GM12801 (cell line): ENCODE results near the gene TP53I11.

Experiments used
- CTCF ChIP-seq: IDR thresholded peaks from one replicate; pipeline ENCODE4 v1.5.1; 2011; ENCODE audit warnings: control low read depth; ENCODE audit not compliant: insufficient read length; ENCODE audit errors: extremely low read depth

Gene TP53I11

GRCh38 chr11:44899959-44900358, 50.7 kb downstream of the TP53I11 start:
- no peak for TF ChIP-seq CTCF

GRCh38 chr11:44893846-44894617, 56.7 kb downstream of the TP53I11 start:
- no peak for TF ChIP-seq CTCF

- no peak for TF ChIP-seq CTCF
Measured at GRCh38 chr11:44893308-44893822, 57.3 kb downstream of the TP53I11 start.

GRCh38 chr11:44892843-44893242, 57.8 kb downstream of the TP53I11 start:
- no peak for TF ChIP-seq CTCF

GRCh38 chr11:44889266-44889665, 61.4 kb downstream of the TP53I11 start:
- TF ChIP-seq CTCF: no peak

GRCh38 chr11:44887636-44888035, 63.0 kb downstream of the TP53I11 start:
- no peak for TF ChIP-seq CTCF

- no peak for TF ChIP-seq CTCF
Measured at GRCh38 chr11:44886790-44887140, 63.9 kb downstream of the TP53I11 start.
